HG02884 (cell line): ENCODE measurements around the gene CCM2.
"Not testable (repeated sequence)": the region's sequence is repeated elsewhere in the genome, so short reads cannot be mapped to it uniquely, and the experiment has no call there.

Experiments
- ATAC-seq: cut with Tn5 transposase; IDR thresholded peaks from one replicate; pipeline ENCODE4 v1.9.1; 2021; ENCODE audit warnings: mild to moderate bottlenecking, moderate library complexity; ENCODE audit not compliant: unreplicated experiment

Gene CCM2

DNA sequence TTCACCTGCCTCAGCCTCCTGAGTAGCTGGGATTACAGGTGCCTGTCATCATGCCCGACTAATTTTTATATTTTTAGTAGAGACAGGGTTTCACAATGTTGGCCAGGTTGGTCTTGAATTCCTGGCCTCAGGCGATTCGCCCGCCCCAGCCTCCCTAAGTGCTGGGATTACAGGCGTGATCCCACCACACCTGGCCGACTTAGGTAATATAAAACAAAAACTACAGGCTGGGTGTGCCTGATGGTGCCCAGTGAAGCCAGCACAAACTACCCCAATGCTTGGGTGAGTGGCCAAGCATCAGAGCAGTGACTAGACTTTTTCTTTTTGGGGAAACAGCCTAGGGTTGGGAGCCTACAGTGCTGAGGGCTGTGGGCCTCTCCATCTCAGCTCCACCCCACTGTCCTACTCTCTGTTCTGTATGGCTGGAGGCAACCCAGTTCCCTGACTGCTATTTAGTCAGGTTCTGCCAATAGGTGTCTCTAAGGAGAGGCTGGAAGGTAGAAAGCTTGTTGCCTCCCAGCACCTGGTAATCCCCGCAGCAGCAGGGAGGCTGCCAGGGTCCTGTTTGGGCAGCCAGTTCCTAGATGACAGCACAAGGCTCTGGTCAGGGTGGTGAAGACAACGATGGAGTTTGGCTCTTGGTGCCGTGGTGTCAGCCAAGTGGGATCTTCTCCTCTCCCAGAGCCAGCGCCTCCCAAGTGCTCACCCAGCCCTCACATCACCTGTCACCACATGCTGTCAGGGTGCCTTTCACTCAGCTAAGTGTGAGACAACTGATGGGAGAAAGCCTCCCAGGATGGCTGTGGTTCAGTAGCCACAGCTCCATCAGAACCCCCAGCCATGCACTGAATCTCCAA lies 99.2 kb downstream of the CCM2 start:
- ATAC-seq, result no peak

DNA sequence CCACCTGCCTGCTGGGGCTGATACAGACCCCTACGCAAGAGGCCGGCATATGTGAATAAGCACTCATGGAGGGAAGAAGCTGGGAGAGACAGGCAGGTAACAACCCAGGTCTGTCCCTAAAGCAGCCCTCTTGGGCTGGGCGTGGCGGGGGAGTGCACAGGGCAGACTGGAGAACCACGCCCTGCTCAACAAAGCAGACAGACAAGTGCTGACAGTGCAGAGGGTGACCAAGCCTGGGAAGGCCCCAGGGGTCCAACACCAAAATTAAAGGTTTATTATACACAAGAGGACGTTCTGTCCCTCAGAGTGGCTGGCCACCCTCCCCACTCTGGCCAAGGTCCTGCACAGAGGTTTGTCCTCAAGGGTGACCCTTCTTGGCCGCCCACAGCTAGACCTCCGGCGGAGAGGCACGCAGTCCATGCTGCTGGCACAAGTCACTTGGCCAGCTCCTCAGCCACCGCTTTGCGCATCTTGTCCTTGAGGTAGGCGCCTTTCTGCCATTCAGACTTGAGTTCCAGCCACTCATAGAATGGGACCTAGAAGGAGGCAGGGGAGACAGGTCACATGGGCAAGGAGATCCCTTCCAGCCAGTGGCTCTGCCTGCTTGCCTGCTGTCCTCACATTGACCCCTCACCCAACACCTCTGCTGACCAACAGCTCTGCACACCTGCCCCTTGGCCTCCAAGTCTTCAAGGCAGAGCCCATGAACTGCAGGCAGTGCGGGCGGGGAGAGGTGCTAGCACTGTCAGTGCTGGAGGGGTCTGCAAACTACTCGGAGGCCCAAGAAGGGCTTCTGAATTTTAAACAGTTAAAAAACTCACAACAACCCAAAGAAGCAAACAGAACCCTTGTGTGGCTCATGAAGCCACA lies 100.1 kb downstream of the CCM2 start:
- no peak for ATAC-seq

DNA sequence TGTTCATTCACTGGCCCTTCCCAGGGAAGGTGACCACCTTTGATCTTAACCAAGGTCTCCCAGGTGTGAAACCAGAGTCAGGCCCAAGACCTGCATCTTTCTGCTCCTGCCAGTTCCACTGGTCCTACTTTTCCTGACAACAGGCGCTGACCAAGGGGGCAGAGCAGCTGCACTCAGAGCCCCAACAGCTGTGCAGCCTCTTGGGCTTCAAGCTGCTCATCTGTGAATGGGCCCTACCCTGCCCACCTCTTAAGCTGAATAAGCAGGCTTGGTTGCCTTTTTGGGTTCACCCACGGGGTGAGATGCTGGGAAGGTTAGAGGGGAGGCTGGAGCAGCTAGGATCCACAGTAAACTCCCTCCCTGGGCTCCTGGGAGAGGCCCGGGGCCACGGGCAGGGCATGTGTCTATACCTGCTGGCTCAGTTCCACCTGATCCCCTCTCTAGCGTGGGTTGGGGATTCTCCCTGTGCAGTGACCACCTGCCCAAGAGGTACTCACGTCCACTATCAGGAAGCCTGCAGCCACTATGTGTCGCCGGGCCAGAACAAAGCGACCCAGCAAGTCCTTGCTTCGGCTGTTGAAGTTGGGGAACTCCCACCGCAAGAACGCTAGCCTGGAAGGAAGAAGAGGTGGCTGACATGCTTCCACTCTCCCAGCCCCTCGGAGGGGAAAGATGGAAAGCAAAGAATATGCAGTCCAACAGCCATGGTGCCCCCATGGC lies 100.9 kb downstream of the CCM2 start:
- no peak for ATAC-seq

DNA sequence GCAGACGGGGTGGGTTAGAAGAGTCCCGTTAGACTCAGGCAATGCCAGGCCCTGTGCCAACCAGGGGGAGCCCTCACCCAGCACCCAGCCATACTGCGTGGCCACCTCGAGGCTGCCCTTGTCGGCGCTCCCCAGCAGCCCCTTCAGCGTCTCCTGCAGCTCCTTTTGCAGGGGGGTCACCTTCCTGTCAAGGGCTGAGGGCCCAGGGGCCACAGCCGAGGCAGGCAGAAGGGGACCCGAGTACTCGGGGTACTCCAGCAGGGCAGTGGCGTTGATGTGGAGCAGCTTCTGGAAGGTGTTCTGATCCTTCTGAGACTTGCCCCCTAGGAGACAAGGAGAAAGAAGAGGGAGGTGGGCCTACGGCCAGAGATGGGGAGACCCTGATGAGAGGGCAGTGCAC lies 101.7 kb downstream of the CCM2 start:
- ATAC-seq, result no peak

DNA sequence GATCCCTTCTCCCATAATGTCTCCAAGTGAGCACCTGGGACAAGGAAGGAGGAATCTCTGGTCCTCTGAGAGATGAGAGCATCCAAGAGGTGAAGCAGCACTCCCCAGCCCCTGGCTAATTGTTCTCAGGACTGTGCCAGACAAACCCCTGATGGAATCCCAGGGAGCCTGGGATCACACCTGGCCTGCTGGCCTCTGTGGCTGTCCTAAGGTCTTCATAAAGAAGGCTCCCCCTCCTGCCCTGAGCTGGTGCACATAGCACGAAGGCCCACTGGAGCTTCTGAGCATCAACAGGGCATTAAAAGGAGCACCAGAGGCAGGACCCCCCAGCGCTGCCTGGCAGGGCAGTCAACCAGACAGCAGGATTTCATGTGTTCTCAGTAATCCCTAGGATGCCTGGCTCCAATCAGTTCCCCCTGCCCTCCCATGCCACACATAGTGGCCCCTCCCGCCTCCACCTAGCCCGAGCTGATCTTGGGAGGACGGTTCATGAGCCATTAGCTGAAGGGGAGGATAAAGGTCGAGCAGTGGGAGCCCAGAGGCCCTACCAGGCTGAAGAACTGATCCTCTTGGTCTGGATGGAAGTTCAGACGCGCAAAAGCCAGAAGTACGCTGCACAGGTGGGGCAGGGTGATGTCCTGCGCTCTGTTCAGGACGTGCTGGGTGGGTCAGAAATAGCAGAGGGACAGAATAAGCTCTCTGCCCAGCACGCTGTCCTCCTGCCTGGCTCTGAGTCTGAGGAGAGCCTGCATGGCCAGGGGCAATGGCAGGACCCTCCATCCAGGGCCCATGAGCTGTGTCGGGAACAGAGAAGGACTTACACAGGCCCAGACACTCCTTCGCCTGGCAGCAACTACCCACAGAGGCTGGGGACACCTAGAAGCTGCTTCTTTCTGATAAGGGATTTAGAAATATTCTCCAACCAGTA lies 103.0 kb downstream of the CCM2 start:
- no peak for ATAC-seq

DNA sequence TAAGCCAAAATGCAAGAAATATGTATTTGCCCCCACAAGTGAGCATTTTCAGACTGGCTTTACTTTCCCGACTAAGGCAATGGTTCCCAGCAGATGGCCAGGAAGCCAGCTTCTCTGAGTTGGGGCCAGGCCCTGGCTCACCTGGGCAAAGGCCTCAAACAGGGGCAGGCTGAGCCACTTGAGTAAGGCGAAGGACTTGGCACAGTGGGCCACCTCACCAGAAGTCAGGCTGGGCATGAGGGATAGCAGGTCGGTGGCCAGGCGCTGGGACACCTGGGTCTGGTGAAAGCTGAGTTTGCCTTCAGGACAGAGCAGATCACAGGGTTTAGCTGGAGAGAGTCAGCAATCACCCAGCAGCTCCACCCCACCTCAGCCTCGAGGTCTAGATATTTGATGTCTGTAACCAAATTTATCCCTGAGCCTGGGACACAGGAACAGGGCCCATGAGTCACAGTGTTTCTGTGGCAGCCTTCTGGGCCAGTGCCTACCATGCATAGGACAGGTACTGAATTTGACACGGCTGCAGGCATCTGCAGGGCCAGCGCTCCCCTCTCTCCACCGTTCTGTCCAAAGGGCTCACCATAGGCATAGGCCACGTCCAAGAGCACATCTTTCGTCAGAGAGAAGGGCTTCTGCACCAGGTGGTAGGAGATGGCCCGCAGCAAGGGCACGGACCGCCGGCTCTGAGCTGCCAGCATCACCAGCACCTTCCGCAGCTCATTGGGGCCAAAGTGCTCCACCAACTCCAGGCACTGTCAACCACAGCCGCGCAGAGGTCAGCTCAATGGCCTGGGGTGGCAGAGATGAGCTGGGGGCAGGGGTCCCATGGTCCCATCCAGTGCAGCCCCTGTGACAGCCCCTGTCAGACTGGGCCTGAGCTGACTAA lies 104.2 kb downstream of the CCM2 start:
- ATAC-seq, result no peak

DNA sequence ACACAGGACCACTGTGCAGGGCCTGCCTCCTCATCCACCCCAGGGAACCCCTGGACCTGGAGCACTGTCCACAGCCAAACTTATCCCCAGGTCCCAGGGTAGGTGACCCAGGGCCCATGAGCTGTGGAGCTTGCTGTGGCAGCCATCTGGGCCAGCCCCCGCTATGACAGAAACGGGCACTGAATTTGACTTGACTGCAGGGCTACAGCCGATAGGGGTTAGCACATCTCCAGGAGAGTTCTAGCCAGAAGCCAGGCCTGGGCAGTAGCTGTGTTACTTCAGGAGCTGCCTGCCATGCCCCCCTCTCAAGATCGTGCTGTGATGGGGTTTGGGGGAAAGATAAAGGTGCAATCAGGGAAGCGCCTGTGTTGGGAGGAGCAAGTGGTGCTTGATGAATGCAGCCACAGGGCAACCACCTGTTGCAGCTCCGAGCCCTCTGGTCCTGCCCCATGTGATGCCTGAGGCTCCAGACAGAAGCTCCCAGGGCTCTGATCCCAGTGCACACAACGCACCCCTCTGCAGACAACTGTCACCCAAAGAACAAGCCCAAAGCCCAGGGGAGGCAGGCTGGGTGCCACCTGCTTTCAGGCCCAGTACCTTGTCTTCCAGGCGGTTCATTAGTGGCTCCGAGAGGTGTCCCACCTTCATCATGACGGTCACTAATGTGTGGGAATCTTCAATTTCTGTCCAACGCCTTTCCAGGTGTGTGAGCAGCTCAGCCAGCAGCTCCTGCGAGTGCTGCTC lies 105.0 kb downstream of the CCM2 start:
- no peak for ATAC-seq

DNA sequence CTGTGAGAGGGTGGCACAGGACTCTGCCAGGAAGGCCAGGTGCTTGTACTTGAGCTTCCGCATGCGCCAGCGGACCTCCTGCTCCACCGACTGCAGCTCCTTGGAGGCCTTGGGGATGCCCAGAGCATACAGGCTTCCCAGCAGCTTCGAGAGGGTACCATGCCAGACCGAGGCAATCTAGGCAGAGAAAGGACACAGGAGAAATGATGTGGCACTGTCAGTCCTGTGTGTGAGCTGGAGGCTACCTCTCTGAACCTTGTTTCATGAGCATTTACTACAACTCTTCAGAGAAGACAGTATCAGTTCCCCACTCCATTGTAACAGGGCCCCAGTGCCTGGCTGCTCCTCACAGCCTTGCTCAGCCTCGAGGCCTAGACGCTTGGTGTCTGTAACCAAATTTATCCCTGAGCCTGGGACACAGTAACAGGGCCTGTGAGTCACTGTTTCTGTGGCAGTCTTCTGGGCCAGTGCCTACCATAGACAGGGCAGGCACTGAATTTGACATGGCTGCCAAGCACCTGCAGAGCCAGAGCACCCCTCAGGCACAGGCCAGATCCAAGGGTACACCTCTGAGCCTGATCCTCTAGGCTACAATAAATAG lies 105.7 kb downstream of the CCM2 start:
- no peak for ATAC-seq

DNA sequence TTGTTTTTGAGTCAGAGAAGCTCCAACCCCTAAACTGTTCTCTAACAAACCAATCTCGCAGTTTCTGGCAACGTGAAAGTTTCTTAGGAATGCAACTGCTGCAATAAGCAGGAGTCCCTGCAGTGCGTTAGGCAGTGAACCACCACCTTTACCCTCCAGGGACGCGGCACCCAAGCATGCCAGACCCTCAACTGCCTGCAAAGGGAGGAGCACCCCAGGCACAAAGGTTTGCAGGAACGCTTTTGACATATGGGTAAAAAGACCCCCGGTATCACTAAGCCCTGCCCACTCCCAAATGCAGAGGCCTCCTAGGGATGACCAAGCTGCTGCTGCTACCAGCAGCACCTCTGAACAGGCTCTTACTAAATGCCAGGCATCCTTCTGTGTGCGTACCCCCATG lies 106.8 kb downstream of the CCM2 start:
- ATAC-seq, result no peak

DNA sequence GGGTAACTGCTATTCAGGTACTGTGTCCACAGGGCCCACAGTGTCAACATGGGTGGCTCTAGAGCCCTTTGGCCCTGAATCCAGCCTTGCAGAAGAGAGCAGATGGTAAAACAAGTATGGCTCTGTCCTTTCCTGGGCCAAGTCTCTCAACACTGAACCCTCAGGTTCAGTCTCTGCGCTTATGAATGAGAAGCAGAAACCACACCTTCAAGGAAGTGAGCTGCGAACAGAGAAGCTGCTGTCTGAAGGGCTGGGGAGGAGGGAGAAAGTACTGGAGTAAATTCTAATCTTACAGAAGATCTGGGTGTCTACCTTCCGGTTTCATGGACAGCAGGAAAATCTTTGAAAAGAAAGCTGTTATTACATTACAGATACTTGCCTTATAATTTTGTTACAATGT lies 107.4 kb downstream of the CCM2 start:
- ATAC-seq, result no peak

DNA sequence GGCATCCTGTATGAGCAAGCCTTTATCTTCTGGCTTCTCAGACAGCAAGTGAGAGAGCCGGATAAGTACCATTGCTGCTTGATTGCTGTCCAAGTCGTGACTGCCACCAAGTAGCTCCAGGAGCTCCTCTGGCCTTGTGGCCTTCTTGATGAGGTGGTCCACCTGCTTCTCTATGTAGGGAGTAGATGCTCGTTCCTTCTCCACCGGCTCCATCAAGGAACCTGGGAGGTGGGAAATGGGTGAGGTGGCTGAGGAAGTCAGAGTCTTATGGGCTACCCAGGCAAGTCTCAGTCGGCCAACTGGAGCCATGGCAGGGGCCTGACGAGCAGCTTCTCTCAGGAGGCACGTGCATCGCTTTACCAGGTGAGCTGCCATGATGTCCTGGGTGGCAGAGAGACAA lies 108.9 kb downstream of the CCM2 start:
- ATAC-seq, result no peak

DNA sequence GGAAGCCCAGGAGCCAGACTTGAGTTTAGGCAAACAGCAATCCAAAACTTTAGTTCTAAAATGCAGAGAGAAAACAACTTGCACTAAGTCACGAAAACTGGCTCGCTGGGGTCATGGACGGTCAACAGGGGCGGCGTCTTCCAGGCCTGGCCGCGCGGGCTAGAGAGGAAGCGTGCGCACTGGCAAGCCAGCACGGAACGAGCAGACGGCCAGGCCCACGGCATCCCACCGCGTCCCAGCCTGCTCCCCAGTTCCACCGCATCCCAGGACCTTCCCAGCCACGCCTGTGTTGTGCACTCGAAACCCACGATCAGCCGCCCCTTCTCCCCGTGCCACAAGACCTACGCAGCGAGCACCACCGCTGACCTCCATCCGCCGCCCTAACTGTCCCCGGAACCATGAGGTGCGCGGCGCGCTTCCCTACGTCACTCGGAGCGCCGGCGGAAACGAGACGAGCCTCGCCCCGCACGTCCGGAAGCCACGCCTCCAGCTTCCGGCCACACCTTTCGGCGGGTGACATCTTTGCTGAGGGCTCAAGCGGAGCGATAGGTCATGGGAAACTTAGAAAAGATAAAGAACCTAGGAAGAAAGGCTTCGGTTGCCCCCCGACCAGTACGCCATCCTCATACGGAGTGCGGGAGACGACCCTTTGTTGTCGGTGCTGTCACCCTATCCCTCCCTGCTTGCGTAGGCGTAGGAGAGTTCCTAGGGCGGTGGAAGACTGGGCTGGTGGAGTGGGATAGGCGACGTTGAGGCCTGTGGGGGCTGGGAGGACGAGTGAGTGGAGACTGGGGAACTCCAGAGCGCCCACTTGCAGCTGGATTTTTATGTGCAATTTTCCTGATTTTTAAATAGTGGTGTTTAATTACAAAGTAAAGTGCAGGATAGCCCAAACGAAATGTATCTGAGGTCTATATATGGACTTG lies 111.6 kb downstream of the CCM2 start, which contains the start of gene TBRG4:
Gene TBRG4 (minus strand): TSS at position 400 of the 926 bp plus-strand sequence. CDS start 2,460 bp downstream, outside the sequence.
- ATAC-seq, result peak; percentile 93

DNA sequence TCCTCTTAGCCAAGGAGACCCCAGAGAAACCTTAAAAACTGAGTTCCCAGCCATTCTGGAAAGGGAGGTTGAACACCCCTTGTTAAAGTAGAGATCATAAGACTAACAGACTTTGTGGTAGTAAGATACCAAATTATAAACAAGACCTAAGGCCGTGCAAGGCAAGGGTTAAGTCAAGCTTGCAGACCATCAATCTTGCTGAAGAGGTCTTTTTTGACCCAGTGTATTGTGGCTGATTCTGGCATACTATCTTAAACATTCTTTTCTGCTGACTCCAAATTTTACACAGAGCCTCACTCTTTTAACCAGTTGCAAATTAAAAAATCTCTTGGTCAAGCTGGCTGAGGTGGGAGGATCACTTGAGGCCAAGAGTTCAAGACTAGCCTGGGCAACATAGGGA lies 112.6 kb downstream of the CCM2 start:
- no peak for ATAC-seq

DNA sequence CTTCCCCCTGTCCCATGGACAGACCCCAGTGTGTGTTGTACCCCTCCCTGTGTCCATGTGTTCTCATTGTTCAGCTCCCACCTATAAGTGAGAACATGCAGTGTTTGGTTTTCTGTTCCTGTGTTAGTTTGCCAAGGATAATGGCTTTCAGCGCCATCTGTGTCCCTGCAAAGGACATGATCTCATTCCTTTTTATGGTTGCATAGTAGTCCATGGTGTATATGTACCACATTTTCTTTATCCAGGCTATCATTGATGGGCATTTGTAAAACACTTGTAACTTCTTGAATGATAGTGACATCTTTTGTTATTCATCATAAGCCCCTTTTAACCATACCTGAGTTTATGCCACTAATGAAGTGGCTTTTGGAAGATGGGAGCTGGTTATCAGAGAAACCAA lies 114.3 kb downstream of the CCM2 start:
- not testable (repeated sequence) for ATAC-seq

DNA sequence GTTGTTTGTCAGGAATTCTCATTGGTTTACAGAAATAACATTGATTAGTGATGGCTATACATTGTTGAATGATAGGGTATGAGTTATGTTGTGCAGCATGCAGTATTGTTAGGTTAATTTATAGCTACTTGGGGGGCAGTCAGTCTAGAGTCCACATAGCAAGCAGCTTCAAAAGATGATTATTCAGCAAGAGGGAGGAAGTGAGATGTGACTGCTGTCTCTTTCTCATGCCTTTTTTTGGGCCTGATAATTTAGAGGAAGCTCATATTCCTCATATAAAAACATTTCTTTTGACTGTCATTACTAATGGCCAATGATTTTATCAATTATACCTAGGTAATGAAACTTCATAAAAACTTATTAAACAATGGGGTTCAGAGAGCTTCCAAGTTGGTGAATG lies 114.9 kb downstream of the CCM2 start:
- no peak for ATAC-seq

DNA sequence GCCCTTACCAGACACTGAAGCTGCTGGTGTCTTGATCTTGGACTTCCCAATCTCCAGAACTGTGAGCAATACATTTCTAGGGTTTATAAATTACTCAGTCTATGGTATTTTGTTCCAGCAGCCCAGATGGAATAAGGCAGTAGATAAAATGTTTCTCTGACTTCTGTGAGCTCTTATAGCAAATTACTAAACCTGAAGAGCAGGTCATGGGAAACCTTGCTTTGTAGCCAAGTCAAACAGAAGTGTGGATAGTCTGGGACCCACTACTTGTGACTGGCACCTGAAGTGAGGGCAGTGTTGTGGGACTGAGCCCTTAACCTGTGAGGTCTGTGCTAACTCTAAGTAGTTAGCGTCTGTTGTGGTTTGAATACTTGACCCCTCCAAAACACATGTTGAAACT lies 116.0 kb downstream of the CCM2 start:
- no peak for ATAC-seq

DNA sequence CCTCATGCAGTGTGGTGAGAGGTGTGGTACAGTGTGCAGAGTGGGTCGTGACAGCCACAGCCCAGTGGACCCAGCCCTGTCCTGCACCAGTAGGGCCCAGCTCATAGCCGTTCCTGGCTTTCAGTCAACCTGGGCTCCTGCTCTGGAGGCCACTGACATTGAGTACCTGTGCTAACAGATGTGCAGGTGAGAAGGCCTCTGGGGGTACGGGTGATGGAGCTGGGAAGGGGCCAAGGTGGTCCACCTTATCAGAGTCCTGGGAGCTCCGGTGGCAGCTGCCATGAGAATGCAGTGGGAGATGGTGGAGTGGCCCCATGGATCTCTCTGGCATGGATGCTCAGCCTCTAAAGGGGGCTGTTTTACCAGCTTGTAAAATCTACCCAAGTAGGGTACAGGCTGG lies 117.6 kb downstream of the CCM2 start:
- ATAC-seq, result no peak
